ENCODE measurements around the gene SLC4A9. TPM values are rescaled to one million over a fixed set of nuclear protein-coding genes. Genes with fewer than 3 reads are reported as not detected.
A peak's percentile ranks its signal among the peaks of the same experiment; 100 is the strongest.
"Not testable (repeated sequence)": the region's sequence is repeated elsewhere in the genome, so short reads cannot be mapped to it uniquely, and the experiment has no call there.

The SLC4A9 gene
- total RNA-seq, 1 donor from 2014 or later = 0.23 TPM

DNA sequence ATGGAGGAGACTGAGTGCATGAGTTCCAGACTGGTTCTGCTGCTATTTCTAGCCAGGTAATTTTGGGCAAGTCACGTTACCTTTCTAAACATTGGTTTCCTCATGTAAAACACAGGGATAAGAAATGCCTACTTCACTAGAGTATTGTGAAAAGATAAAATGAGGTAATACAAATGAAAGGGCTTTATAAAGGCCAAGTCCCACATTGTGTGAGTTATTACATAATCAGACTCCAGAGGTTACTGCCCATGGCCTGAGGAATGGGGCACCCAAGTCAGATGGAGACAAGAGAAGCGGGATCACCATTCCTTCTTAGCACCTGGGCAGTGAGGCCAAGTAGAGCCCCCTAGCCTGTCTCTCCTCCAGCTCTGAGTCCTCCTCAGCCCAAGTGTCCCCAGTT, 21.1 kb upstream of the SLC4A9 start:
- DNase-seq (no peak), ATAC-seq (peak; percentile 12)
- Histone ChIP-seq H3K4me3 (no peak overlapping the region), H3K27ac (no peak overlapping the region), H3K27me3 (no peaks in the 10 kb centered on the region), H3K36me3 (peaks cover 12% of the 10 kb centered on the region), H3K4me1 (peaks cover 51% of the 10 kb centered on the region), H3K9me3 (no peaks in the 10 kb centered on the region)
- TF ChIP-seq, protein P1, sequence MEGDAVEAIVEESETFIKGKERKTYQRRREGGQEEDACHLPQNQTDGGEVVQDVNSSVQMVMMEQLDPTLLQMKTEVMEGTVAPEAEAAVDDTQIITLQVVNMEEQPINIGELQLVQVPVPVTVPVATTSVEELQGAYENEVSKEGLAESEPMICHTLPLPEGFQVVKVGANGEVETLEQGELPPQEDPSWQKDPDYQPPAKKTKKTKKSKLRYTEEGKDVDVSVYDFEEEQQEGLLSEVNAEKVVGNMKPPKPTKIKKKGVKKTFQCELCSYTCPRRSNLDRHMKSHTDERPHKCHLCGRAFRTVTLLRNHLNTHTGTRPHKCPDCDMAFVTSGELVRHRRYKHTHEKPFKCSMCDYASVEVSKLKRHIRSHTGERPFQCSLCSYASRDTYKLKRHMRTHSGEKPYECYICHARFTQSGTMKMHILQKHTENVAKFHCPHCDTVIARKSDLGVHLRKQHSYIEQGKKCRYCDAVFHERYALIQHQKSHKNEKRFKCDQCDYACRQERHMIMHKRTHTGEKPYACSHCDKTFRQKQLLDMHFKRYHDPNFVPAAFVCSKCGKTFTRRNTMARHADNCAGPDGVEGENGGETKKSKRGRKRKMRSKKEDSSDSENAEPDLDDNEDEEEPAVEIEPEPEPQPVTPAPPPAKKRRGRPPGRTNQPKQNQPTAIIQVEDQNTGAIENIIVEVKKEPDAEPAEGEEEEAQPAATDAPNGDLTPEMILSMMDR (IDR thresholded peaks at IDR 0.05) = no peak
- intact Hi-C loops (cut with DNase I) = no loop called here

DNA sequence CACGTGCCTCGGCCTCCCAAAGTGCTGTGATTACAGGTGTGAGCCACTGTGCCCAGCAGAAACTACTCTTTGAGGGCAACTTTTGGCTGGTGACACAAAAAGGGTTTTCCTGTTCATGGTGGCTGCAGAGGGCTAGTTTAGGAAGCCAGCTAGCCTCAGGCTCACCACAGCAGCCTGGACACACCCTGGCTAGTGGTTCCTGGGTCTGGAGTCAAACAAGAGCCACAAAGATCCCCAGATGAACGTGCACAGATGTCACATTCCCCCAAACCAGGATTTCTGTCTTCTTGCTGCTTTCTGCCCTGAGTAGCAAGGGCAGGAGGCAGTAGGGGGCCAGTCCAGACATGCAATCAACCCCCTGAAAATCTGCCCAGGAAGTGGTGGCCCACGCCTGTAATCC, 20.4 kb upstream of the SLC4A9 start:
- ATAC-seq (no peak), DNase-seq (no peak)
- Histone ChIP-seq H3K4me3 (no peak overlapping the region), H3K36me3 (peaks cover 5% of the 10 kb centered on the region), H3K4me1 (peaks cover 59% of the 10 kb centered on the region), H3K27me3 (no peaks in the 10 kb centered on the region), H3K9me3 (no peaks in the 10 kb centered on the region), H3K27ac (no peak overlapping the region)
- intact Hi-C loops (cut with DNase I) = no loop called here
- TF ChIP-seq, protein P1 (IDR thresholded peaks at IDR 0.05) = no peak

- TF ChIP-seq, protein P1 (IDR thresholded peaks at IDR 0.05) = no peak
- Histone ChIP-seq H3K36me3 (no peaks in the 10 kb centered on the region), H3K4me3 (no peak overlapping the region), H3K9me3 (no peaks in the 10 kb centered on the region), H3K4me1 (peaks cover 65% of the 10 kb centered on the region), H3K27me3 (no peaks in the 10 kb centered on the region), H3K27ac (no peak overlapping the region)
- no peak for DNase-seq
- intact Hi-C loops (cut with DNase I) = no loop called here
- no peak for ATAC-seq
These were observed 19.3 kb upstream of the SLC4A9 start for GRCh38 chr5:140340605-140341121.

DNA sequence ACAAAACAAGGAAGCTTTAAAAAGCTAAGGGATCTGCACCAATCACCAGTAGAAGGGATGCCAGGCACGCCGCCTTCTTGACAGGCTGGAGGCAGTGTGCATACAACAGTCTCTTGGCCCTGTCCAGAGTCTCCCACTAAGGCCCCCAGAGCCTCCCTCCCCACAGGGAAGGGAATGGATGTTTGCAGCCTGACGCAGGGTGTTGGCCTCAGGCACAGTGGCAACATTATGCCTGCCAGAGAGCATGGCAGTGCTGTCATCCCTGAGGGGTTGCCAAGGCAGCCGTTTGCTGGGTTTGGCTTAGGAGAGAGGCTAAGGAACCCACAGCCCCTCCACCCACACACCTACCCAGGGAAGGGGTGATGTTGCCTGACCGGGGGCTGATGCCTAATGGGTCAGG, 18.4 kb upstream of the SLC4A9 start:
- DNase-seq (no peak), ATAC-seq (no peak)
- Histone ChIP-seq H3K4me3 (no peak overlapping the region), H3K9me3 (no peaks in the 10 kb centered on the region), H3K27ac (no peak overlapping the region), H3K27me3 (no peaks in the 10 kb centered on the region), H3K36me3 (no peaks in the 10 kb centered on the region), H3K4me1 (peaks cover 60% of the 10 kb centered on the region)
- TF ChIP-seq, protein P1 (IDR thresholded peaks at IDR 0.05) = no peak
- intact Hi-C loops (cut with DNase I) = no loop called here

DNA sequence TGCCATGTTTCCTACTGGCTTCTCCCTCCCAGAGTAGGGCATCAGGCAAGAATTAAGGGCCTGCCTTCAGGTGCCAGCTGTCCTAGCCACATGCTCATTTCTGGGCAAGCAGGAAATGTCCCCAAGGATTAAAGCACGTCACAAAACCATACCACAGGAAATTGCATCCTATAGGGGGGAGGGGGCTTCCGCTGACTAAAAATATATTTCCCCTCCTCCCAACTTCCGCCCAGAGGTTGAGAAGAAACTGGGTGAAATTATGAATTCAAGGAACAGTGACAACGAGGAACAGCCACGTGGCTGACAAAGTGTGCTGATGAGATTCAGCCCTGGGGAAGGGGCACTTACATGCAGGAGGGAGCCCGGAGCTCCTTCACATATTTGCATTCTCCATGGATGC, 17.7 kb upstream of the SLC4A9 start:
- no peak for ATAC-seq
- H3K9me3 ChIP-seq = no peaks in the 10 kb centered on the region
- peaks cover 60% of the 10 kb centered on the region for H3K4me1 ChIP-seq
- no peaks in the 10 kb centered on the region for H3K36me3 ChIP-seq
- peak overlapping the region; percentile 48 for H3K27ac ChIP-seq
- intact Hi-C loops (cut with DNase I) = no loop called here
- TF ChIP-seq, protein P1 (IDR thresholded peaks at IDR 0.05) = no peak
- no peak for DNase-seq
- no peaks in the 10 kb centered on the region for H3K27me3 ChIP-seq
- H3K4me3 ChIP-seq = peak overlapping the region; percentile 6

DNA sequence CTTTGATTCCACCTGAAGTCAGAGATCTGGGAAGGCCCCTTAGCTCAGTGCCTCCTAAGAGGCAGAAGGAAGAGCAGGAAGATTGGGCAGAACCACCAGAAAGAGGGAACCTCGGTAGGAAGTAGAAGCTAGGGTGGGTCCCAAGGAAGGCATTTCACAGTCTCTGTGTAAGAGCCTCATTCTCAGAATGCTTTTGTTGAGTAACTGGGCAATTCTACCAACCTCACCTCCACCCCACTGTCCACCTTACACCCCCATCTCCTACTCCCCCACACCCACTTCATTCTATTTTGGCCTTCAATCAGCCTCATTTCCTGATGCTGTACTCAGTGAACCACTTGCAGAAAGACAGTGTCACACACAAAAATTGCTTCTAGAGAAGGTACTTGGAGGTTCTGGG, 17.1 kb upstream of the SLC4A9 start:
- Histone ChIP-seq H3K9me3 (no peaks in the 10 kb centered on the region), H3K36me3 (no peaks in the 10 kb centered on the region), H3K4me1 (peaks cover 61% of the 10 kb centered on the region), H3K4me3 (peak overlapping the region; percentile 90), H3K27ac (peak overlapping the region; percentile 42), H3K27me3 (no peaks in the 10 kb centered on the region)
- ATAC-seq (no peak), DNase-seq (no peak)
- intact Hi-C loops (cut with DNase I) = no loop called here
- TF ChIP-seq, protein P1 (IDR thresholded peaks at IDR 0.05) = no peak

DNA sequence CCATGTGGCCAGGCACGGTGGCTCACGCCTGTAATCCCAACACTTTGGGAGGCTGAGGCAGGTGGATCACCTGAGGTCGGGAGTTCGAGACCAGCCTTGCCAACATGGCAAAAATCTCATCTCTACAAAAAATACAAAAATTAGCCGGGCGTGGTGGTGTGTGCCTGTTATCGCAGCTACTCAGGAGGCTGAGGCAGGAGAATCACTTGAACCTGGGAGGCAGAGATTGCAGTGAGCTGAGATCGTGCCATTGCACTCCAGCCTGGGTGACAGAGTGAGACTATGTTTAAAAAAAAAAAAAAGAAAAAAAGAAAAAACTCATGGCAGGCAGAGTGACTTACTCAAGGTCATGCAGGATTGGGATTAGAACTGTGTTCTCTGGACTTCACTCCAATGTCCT, 16.1 kb upstream of the SLC4A9 start:
- peak overlapping the region; percentile 90 for H3K4me3 ChIP-seq
- H3K27me3 ChIP-seq; ATAC-seq; H3K9me3 ChIP-seq; H3K36me3 ChIP-seq; DNase-seq; intact Hi-C loops (cut with DNase I): not testable (repeated sequence)
- peaks cover 56% of the 10 kb centered on the region for H3K4me1 ChIP-seq
- H3K27ac ChIP-seq = peak overlapping the region; percentile 42
